ENCODE measurements around the gene COL23A1. TPM values are rescaled to one million over a fixed set of nuclear protein-coding genes. Genes with fewer than 3 reads are reported as not detected.

Gene COL23A1
- total and polyA plus RNA-seq, 2 donors (not counting 1 experiment from before 2014, with no cell fraction given), result not detected

- no peak overlapping the region for H2AFZ ChIP-seq (ENCODE audit: low read length)
- H3K4me3 ChIP-seq (replicated peaks in 1 of 4; ENCODE audit: control extremely low read depth in 1 of 4, insufficient read depth in 1 of 4, low read depth in 3 of 4, low read length in 4 of 4), result no peak overlapping the region
- DNase-seq (ENCODE audit: low read depth in 2 of 2), result no peak
- TF ChIP-seq, protein P1, sequence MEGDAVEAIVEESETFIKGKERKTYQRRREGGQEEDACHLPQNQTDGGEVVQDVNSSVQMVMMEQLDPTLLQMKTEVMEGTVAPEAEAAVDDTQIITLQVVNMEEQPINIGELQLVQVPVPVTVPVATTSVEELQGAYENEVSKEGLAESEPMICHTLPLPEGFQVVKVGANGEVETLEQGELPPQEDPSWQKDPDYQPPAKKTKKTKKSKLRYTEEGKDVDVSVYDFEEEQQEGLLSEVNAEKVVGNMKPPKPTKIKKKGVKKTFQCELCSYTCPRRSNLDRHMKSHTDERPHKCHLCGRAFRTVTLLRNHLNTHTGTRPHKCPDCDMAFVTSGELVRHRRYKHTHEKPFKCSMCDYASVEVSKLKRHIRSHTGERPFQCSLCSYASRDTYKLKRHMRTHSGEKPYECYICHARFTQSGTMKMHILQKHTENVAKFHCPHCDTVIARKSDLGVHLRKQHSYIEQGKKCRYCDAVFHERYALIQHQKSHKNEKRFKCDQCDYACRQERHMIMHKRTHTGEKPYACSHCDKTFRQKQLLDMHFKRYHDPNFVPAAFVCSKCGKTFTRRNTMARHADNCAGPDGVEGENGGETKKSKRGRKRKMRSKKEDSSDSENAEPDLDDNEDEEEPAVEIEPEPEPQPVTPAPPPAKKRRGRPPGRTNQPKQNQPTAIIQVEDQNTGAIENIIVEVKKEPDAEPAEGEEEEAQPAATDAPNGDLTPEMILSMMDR (conservative IDR thresholded peaks at IDR 0.05 in 1 of 2, IDR thresholded peaks at IDR 0.05 in 1 of 2; ENCODE audit: low read depth in 1 of 2, low read length in 2 of 2), result no peak
- TF ChIP-seq EZH2 (IDR thresholded peaks at IDR 0.05; ENCODE audit: low read length, missing control alignments), result no peak
- H3K36me3 ChIP-seq (ENCODE audit: control insufficient read depth, insufficient read depth, low read length), result no peaks in the 10 kb centered on the region
- H3K4me1 ChIP-seq (ENCODE audit: control insufficient read depth, extremely low read depth, insufficient read depth, low read length), result no peaks in the 10 kb centered on the region
- H3K27ac ChIP-seq (ENCODE audit: insufficient read depth, low read length), result no peak overlapping the region
- no peaks in the 10 kb centered on the region for H4K20me1 ChIP-seq (ENCODE audit: control insufficient read depth, extremely low read depth, insufficient read depth, low read length)
- H3K79me2 ChIP-seq (ENCODE audit: control insufficient read depth, insufficient read depth, low read length), result no peaks in the 10 kb centered on the region
- no peak overlapping the region for H3K4me2 ChIP-seq (ENCODE audit: extremely low read depth, insufficient read depth, low read length)
- H3K9ac ChIP-seq (ENCODE audit: insufficient read depth, low read length), result no peak overlapping the region
- H3K9me3 ChIP-seq (ENCODE audit: control insufficient read depth, insufficient read depth, low read depth, low read length), result no peaks in the 10 kb centered on the region
- no peaks in the 10 kb centered on the region for H3K27me3 ChIP-seq (ENCODE audit: control insufficient read depth, insufficient read depth, low read length)
Measured at GRCh38 chr5:178532666-178533065, 57.5 kb downstream of the COL23A1 start.

DNA sequence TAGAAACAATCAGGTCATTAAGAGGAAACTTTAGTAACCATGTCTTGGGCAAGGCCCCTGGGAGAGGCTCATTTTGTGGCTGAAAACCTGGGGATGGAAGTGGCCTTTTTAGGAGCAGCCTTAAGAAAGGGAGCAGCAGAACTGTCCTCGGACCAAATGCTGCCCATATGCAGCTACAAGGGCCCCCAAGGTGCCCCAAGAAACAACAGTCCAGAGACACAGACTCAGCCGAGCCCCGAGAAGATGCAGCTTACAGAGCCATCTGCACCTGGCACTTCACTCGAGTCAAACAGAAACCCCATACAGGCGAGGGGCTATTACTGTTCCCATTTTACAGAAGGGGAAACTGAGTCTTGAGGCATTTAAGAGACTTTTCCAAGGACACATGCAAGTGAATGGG, 58.0 kb downstream of the COL23A1 start:
- Histone ChIP-seq H3K9me3 (ENCODE audit: control insufficient read depth, insufficient read depth, low read depth, low read length) (no peaks in the 10 kb centered on the region), H3K27ac (ENCODE audit: insufficient read depth, low read length) (no peak overlapping the region), H3K4me2 (ENCODE audit: extremely low read depth, insufficient read depth, low read length) (no peak overlapping the region), H3K27me3 (ENCODE audit: control insufficient read depth, insufficient read depth, low read length) (no peaks in the 10 kb centered on the region), H3K36me3 (ENCODE audit: control insufficient read depth, insufficient read depth, low read length) (no peaks in the 10 kb centered on the region), H2AFZ (ENCODE audit: low read length) (no peak overlapping the region), H3K79me2 (ENCODE audit: control insufficient read depth, insufficient read depth, low read length) (no peaks in the 10 kb centered on the region), H3K4me1 (ENCODE audit: control insufficient read depth, extremely low read depth, insufficient read depth, low read length) (no peaks in the 10 kb centered on the region), H3K9ac (ENCODE audit: insufficient read depth, low read length) (no peak overlapping the region), H3K4me3 (replicated peaks in 1 of 4; ENCODE audit: control extremely low read depth in 1 of 4, insufficient read depth in 1 of 4, low read depth in 3 of 4, low read length in 4 of 4) (no peak overlapping the region), H4K20me1 (ENCODE audit: control insufficient read depth, extremely low read depth, insufficient read depth, low read length) (no peaks in the 10 kb centered on the region)
- DNase-seq (ENCODE audit: low read depth in 2 of 2), result no peak
- TF ChIP-seq EZH2 (IDR thresholded peaks at IDR 0.05; ENCODE audit: low read length, missing control alignments), result no peak
- TF ChIP-seq, protein P1 (conservative IDR thresholded peaks at IDR 0.05 in 1 of 2, IDR thresholded peaks at IDR 0.05 in 1 of 2; ENCODE audit: low read depth in 1 of 2, low read length in 2 of 2), result no peak

GRCh38 chr5:178531786-178532185, 58.4 kb downstream of the COL23A1 start:
- Histone ChIP-seq H2AFZ (ENCODE audit: low read length) (no peak overlapping the region), H3K79me2 (ENCODE audit: control insufficient read depth, insufficient read depth, low read length) (no peaks in the 10 kb centered on the region), H3K4me2 (ENCODE audit: extremely low read depth, insufficient read depth, low read length) (no peak overlapping the region), H3K36me3 (ENCODE audit: control insufficient read depth, insufficient read depth, low read length) (no peaks in the 10 kb centered on the region), H3K4me3 (replicated peaks in 1 of 4; ENCODE audit: control extremely low read depth in 1 of 4, insufficient read depth in 1 of 4, low read depth in 3 of 4, low read length in 4 of 4) (no peak overlapping the region), H3K9ac (ENCODE audit: insufficient read depth, low read length) (no peak overlapping the region), H3K9me3 (ENCODE audit: control insufficient read depth, insufficient read depth, low read depth, low read length) (no peaks in the 10 kb centered on the region), H4K20me1 (ENCODE audit: control insufficient read depth, extremely low read depth, insufficient read depth, low read length) (no peaks in the 10 kb centered on the region), H3K27ac (ENCODE audit: insufficient read depth, low read length) (no peak overlapping the region), H3K4me1 (ENCODE audit: control insufficient read depth, extremely low read depth, insufficient read depth, low read length) (no peaks in the 10 kb centered on the region), H3K27me3 (ENCODE audit: control insufficient read depth, insufficient read depth, low read length) (no peaks in the 10 kb centered on the region)
- no peak for DNase-seq (ENCODE audit: low read depth in 2 of 2)
- TF ChIP-seq, protein P1 (conservative IDR thresholded peaks at IDR 0.05 in 1 of 2, IDR thresholded peaks at IDR 0.05 in 1 of 2; ENCODE audit: low read depth in 1 of 2, low read length in 2 of 2), result no peak
- no peak for TF ChIP-seq EZH2 (IDR thresholded peaks at IDR 0.05; ENCODE audit: low read length, missing control alignments)

All from fibroblast of lung (primary cell).